ENCODE results near the gene GJC2. TPM values are rescaled to one million over a fixed set of nuclear protein-coding genes. Genes with fewer than 3 reads are reported as not detected.

GJC2 gene
- total RNA-seq, 1 experiment from 2014 or later, result 1.6 TPM

DNA sequence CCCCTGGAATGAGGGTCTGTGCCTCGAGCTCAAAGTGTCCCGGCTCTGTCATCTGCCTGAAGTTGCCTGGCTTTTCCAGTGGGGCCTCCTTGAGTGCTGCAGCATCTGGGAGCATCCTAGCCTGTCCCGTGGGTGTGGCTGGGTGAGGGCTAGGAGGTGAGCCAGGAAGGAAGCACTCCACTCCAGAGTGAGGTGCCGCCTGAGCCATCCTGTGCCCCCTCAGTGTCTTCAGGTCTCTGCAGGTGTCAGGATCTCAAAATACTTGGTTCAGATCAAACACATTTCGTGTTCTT lies 27.4 kb downstream of the GJC2 start:
- Histone ChIP-seq H2AFZ (ENCODE audit: low read length) (no peak overlapping the region), H3K4ac (ENCODE audit: low read depth, low read length) (no peak overlapping the region), H3K27me3 (ENCODE audit: insufficient read depth, low read length) (no peaks in the 10 kb centered on the region), H4K8ac (replicated peaks; ENCODE audit: insufficient read length, low read depth, low read length) (no peak overlapping the region), H4K5ac (ENCODE audit: insufficient read length, low read depth, low read length) (no peak overlapping the region), H3K23ac (ENCODE audit: insufficient read length, low read depth, low read length) (no peak overlapping the region), H2BK5ac (ENCODE audit: insufficient read length, low read length) (no peak overlapping the region), H3K79me1 (ENCODE audit: insufficient read depth, low read depth, low read length, poor library complexity, severe bottlenecking) (no peaks in the 10 kb centered on the region), H2AK5ac (ENCODE audit: insufficient read length, low read length) (no peak overlapping the region), H3K4me2 (ENCODE audit: insufficient read depth, insufficient read length, low read length) (no peak overlapping the region), H3K23me2 (ENCODE audit: insufficient read length, low read depth, low read length, poor library complexity, severe bottlenecking) (no peaks in the 10 kb centered on the region), H3K14ac (ENCODE audit: insufficient read depth, low read length) (no peak overlapping the region; the same call in 1 of the 2 replicates), H2BK20ac (ENCODE audit: low read depth, low read length, poor library complexity, severe bottlenecking) (no peak overlapping the region), H2BK15ac (ENCODE audit: low read depth, low read length) (no peak overlapping the region), H4K20me1 (ENCODE audit: control insufficient read depth, insufficient read depth, insufficient read length) (no peaks in the 10 kb centered on the region), H3K27ac (ENCODE audit: insufficient read length, low read depth, low read length) (no peak overlapping the region), H3K79me2 (ENCODE audit: insufficient read depth, low read length) (0 out of 2 replicates have a peak, but pooled peaks cover 1% of the 10 kb centered on the region), H3K4me1 (ENCODE audit: insufficient read depth, low read length) (no peaks in the 10 kb centered on the region), H3K9me3 (ENCODE audit: control insufficient read depth, low read depth, low read length) (no peaks in the 10 kb centered on the region), H4K91ac (ENCODE audit: insufficient read length, low read depth, low read length) (no peak overlapping the region), H2BK12ac (ENCODE audit: insufficient read length, low read depth, low read length) (no peak overlapping the region), H3K56ac (ENCODE audit: insufficient read length, low read depth, low read length) (no peak overlapping the region), H2BK120ac (ENCODE audit: low read depth, low read length, poor library complexity, severe bottlenecking) (no peak overlapping the region), H3K18ac (ENCODE audit: insufficient read length, low read depth, low read length) (no peak overlapping the region), H3T11ph (ENCODE audit: low read length) (no peak overlapping the region), H3K9ac (ENCODE audit: extremely low read depth, insufficient read length, low read length) (no peak overlapping the region)
- no CpG with 5 or more reads among the region's 5 CpGs for WGBS (ENCODE audit: extremely low coverage, insufficient read length, low lambda C conversion rate)
- Mint-ChIP-seq H3K27ac (no peak overlapping the region), H3K9me3 (no peaks in the 10 kb centered on the region), H3K27me3 (ENCODE audit: low read depth) (no peaks in the 10 kb centered on the region; the same call in none of the 2 replicates), H3K4me1 (no peaks in the 10 kb centered on the region), H3K36me3 (ENCODE audit: insufficient read depth in 1 of 3, low read depth in 3 of 3) (no peaks in the 10 kb centered on the region; a peak in 1 of 7 replicates), H3K4me3 (no peak overlapping the region)
- DNase-seq, result no peak
- TF ChIP-seq, protein P1, sequence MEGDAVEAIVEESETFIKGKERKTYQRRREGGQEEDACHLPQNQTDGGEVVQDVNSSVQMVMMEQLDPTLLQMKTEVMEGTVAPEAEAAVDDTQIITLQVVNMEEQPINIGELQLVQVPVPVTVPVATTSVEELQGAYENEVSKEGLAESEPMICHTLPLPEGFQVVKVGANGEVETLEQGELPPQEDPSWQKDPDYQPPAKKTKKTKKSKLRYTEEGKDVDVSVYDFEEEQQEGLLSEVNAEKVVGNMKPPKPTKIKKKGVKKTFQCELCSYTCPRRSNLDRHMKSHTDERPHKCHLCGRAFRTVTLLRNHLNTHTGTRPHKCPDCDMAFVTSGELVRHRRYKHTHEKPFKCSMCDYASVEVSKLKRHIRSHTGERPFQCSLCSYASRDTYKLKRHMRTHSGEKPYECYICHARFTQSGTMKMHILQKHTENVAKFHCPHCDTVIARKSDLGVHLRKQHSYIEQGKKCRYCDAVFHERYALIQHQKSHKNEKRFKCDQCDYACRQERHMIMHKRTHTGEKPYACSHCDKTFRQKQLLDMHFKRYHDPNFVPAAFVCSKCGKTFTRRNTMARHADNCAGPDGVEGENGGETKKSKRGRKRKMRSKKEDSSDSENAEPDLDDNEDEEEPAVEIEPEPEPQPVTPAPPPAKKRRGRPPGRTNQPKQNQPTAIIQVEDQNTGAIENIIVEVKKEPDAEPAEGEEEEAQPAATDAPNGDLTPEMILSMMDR (conservative IDR thresholded peaks at IDR 0.05), result no peak

All from H9 (cell line).